Neural cell (in vitro differentiated cells): ENCODE data around the gene HECTD1.

Experiments
- EP300 ChIP-seq: fragments of 450-650 bp; conservative IDR thresholded peaks from 2 replicates; pipeline ENCODE4 v1.6.1; 2014; ENCODE audit warnings: antibody characterized with exemption, mild to moderate bottlenecking, moderate library complexity; ENCODE audit not compliant: poor library complexity, severe bottlenecking
- EZH2 ChIP-seq: fragments of 200-600, 300-800 bp; shearing (Covaris generic), sonication (generic); IDR thresholded peaks from 2 replicates; pipeline ENCODE4 v1.6.1; 2014; ENCODE audit warnings: antibody characterized with exemption, low read length, borderline replicate concordance, mild to moderate bottlenecking; ENCODE audit not compliant: insufficient read depth, poor library complexity, severe bottlenecking
- MXI1 ChIP-seq: fragments of 450-650 bp; conservative IDR thresholded peaks from 2 replicates; pipeline ENCODE4 v1.6.1; 2014; ENCODE audit warnings: antibody characterized with exemption, mild to moderate bottlenecking; ENCODE audit not compliant: poor library complexity, severe bottlenecking
- POLR2AphosphoS5 ChIP-seq: IDR thresholded peaks from 2 replicates; pipeline ENCODE4 v1.6.1; 2012
- RAD21 ChIP-seq: fragments of 450-650 bp; conservative IDR thresholded peaks from 2 replicates; pipeline ENCODE4 v1.6.1; 2014; ENCODE audit warnings: antibody characterized with exemption, mild to moderate bottlenecking, moderate library complexity
- SMC3 ChIP-seq: fragments of 450-650 bp; conservative IDR thresholded peaks from 2 replicates; pipeline ENCODE4 v1.6.1; 2014; ENCODE audit warnings: antibody characterized with exemption, mild to moderate bottlenecking, moderate library complexity; ENCODE audit not compliant: poor library complexity
- TAF1 ChIP-seq: IDR thresholded peaks from 2 replicates; pipeline ENCODE4 v1.6.1; 2012; ENCODE audit warnings: low read depth
- TF ChIP-seq, protein P1 (sequence below): fragments of 450-650 bp; IDR thresholded peaks from 2 replicates; pipeline ENCODE4 v1.5.1; 2014; ENCODE audit warnings: antibody characterized with exemption, mild to moderate bottlenecking, moderate library complexity; ENCODE audit not compliant: poor library complexity, severe bottlenecking
- TF ChIP-seq, protein P2 (sequence below): IDR thresholded peaks from 2 replicates; pipeline ENCODE4 v1.6.1; 2012; ENCODE audit warnings: borderline replicate concordance

DNA sequence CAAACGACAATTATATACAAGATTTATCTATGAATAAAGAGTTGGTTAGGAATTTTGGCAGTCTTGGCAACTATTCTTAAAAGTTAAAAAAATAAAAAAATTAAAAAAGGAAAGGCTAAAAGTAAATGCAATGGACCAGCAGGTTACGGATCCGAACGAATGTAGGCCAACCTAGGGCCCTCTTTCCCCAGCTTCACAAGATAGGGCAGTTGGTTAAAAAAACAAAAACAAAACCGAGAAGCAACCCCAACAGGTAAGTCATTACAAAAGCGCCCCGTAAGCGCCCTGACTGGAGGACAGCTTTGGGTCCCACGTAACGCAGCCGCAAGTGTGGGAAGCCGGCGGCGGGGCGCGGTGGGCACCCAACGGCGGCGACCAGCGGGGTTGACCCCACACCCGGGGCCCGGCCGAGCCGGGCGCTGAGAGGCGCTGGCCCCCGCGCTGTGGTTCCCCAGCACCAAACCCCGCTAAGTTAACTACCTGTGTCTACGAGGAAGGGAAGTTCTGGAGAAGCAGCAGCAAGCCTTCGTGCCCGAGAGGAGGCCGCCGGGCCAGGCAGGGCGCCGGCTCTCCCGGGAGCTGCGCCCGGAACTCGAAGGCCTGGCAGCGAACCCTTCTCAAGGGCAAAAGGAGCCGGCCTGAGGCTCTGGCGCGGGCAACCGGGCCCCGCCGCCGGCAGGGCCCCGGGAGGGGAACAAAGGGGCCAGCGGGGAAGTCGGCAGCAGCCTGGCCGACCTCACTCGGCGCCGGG is 882 bp downstream of the HECTD1 start:
- TF ChIP-seq, protein P1, sequence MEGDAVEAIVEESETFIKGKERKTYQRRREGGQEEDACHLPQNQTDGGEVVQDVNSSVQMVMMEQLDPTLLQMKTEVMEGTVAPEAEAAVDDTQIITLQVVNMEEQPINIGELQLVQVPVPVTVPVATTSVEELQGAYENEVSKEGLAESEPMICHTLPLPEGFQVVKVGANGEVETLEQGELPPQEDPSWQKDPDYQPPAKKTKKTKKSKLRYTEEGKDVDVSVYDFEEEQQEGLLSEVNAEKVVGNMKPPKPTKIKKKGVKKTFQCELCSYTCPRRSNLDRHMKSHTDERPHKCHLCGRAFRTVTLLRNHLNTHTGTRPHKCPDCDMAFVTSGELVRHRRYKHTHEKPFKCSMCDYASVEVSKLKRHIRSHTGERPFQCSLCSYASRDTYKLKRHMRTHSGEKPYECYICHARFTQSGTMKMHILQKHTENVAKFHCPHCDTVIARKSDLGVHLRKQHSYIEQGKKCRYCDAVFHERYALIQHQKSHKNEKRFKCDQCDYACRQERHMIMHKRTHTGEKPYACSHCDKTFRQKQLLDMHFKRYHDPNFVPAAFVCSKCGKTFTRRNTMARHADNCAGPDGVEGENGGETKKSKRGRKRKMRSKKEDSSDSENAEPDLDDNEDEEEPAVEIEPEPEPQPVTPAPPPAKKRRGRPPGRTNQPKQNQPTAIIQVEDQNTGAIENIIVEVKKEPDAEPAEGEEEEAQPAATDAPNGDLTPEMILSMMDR: no peak
- TF ChIP-seq EZH2 (no peak), SMC3 (no peak), RAD21 (no peak), TAF1 (no peak), EP300 (no peak), POLR2AphosphoS5 (no peak), MXI1 (no peak)
- TF ChIP-seq, protein P2, sequence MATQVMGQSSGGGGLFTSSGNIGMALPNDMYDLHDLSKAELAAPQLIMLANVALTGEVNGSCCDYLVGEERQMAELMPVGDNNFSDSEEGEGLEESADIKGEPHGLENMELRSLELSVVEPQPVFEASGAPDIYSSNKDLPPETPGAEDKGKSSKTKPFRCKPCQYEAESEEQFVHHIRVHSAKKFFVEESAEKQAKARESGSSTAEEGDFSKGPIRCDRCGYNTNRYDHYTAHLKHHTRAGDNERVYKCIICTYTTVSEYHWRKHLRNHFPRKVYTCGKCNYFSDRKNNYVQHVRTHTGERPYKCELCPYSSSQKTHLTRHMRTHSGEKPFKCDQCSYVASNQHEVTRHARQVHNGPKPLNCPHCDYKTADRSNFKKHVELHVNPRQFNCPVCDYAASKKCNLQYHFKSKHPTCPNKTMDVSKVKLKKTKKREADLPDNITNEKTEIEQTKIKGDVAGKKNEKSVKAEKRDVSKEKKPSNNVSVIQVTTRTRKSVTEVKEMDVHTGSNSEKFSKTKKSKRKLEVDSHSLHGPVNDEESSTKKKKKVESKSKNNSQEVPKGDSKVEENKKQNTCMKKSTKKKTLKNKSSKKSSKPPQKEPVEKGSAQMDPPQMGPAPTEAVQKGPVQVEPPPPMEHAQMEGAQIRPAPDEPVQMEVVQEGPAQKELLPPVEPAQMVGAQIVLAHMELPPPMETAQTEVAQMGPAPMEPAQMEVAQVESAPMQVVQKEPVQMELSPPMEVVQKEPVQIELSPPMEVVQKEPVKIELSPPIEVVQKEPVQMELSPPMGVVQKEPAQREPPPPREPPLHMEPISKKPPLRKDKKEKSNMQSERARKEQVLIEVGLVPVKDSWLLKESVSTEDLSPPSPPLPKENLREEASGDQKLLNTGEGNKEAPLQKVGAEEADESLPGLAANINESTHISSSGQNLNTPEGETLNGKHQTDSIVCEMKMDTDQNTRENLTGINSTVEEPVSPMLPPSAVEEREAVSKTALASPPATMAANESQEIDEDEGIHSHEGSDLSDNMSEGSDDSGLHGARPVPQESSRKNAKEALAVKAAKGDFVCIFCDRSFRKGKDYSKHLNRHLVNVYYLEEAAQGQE: no peak
